Hematopoietic multipotent progenitor cell treated with erythropoietin and hydrocortisone succinate and interleukin-3 and kit ligand, for 6 days (in vitro differentiated cells): ENCODE data around the gene NUP205.

Experiments
- DNase-seq: peaks from one replicate; pipeline ENCODE4 v3.0.0-alpha.2; 2015

The NUP205 gene

GRCh38 chr7:135557455-135558336 is at the start of gene NUP205:
NUP205 (plus strand) TSS chr7:135557917; CDS start chr7:135557945, 28 bp downstream.
- DNase-seq: peak; percentile 94

- peak; percentile 69 for DNase-seq
Observed at GRCh38 chr7:135508883-135509588, 48.7 kb upstream of the NUP205 start.

GRCh38 chr7:135509589-135509838 is 48.2 kb upstream of the NUP205 start:
- DNase-seq: no peak

GRCh38 chr7:135509839-135510591 is 47.7 kb upstream of the NUP205 start, which contains the start of gene CNOT4:
CNOT4 (minus strand) TSS chr7:135510102; CDS start chr7:135438331, 71,771 bp downstream.
- DNase-seq: peak; percentile 98

GRCh38 chr7:135510592-135511183 is 47.0 kb upstream of the NUP205 start:
- peak; percentile 59 for DNase-seq

GRCh38 chr7:135512135-135512887 is 45.4 kb upstream of the NUP205 start:
- DNase-seq: peak; percentile 95

- no peak for DNase-seq
Observed at GRCh38 chr7:135514856-135515255, 42.9 kb upstream of the NUP205 start.

- peak; percentile 74 for DNase-seq
Observed at GRCh38 chr7:135517060-135517459, 40.7 kb upstream of the NUP205 start.

- no peak for DNase-seq
Observed at GRCh38 chr7:135518748-135519147, 39.0 kb upstream of the NUP205 start.

- DNase-seq: no peak
Observed at GRCh38 chr7:135519233-135519688, 38.5 kb upstream of the NUP205 start.

GRCh38 chr7:135519871-135520270 is 37.8 kb upstream of the NUP205 start:
- DNase-seq: no peak

- DNase-seq: no peak
Observed at GRCh38 chr7:135522509-135522908, 35.2 kb upstream of the NUP205 start.

- no peak for DNase-seq
Observed at GRCh38 chr7:135523146-135523545, 34.6 kb upstream of the NUP205 start.

- no peak for DNase-seq
Observed at GRCh38 chr7:135525426-135525825, 32.3 kb upstream of the NUP205 start.

GRCh38 chr7:135527025-135527424 is 30.7 kb upstream of the NUP205 start:
- no peak for DNase-seq

- peak; percentile 59 for DNase-seq
Observed at GRCh38 chr7:135536150-135536549, 21.6 kb upstream of the NUP205 start.

- no peak for DNase-seq
Observed at GRCh38 chr7:135537453-135537852, 20.3 kb upstream of the NUP205 start.

GRCh38 chr7:135537905-135538304 is 19.8 kb upstream of the NUP205 start:
- peak; percentile 42 for DNase-seq

GRCh38 chr7:135538376-135538775 is 19.3 kb upstream of the NUP205 start:
- no peak for DNase-seq

- DNase-seq: no peak
Observed at GRCh38 chr7:135539629-135540028, 18.1 kb upstream of the NUP205 start.

GRCh38 chr7:135541029-135541428 is 16.7 kb upstream of the NUP205 start:
- no peak for DNase-seq

GRCh38 chr7:135550196-135550595 is 7.5 kb upstream of the NUP205 start:
- DNase-seq: no peak
